GM21529 (cell line): ENCODE data around the gene GOLIM4.

Experiments
- ATAC-seq: cut with Tn5 transposase; IDR thresholded peaks from one replicate; pipeline ENCODE4 v1.9.1; 2021; ENCODE audit not compliant: unreplicated experiment

The GOLIM4 gene

GRCh38 chr3:168100777-168101492 is 5.2 kb upstream of the GOLIM4 start:
- no peak for ATAC-seq

DNA sequence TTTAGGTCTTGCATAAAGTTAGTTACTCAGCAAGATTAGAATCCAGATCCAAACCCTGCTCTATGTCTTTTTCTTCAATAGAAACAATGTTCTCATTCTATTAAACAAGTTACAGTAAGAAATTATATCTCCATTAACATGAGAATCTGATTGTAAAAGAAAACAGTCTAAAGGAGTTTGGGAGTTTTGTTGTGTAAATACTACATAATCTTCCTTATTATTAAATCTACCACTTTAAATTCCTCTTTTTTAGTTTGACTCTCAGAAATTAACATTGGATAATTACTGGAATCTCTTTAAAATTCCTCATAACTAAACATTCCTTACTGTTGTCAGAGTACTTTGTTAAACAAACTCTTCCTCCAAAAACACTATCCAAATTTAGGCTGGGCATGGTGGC is 1.7 kb upstream of the GOLIM4 start:
- no peak for ATAC-seq

GRCh38 chr3:168096210-168096652 is 507 bp upstream of the GOLIM4 start:
- ATAC-seq: peak; percentile 4

GRCh38 chr3:168094877-168095610 is 680 bp downstream of the GOLIM4 start:
- ATAC-seq: peak; percentile 45

DNA sequence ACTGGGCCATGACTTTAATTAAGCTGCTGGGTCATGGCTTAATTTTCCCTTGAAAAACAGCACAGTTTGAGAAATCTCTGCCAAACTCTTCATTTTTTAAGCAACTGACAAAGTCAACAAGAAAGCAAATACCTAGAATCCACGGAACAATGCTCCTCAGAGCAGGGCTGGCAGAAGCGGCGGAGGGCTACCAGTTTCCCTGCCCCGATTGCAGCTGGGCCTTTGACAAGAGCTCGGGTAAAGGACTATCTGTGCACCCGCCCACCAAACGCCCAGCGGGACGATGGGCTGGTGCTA is 1.2 kb downstream of the GOLIM4 start:
- no peak for ATAC-seq

GRCh38 chr3:168093790-168094189 is 1.9 kb downstream of the GOLIM4 start:
- no peak for ATAC-seq

GRCh38 chr3:168093229-168093628 is 2.5 kb downstream of the GOLIM4 start:
- ATAC-seq: no peak

- ATAC-seq: no peak
These were observed 3.8 kb downstream of the GOLIM4 start for GRCh38 chr3:168091941-168092340.

- ATAC-seq: no peak
These were observed 4.3 kb downstream of the GOLIM4 start for GRCh38 chr3:168091302-168091858.

GRCh38 chr3:168090306-168091085 is 5.2 kb downstream of the GOLIM4 start:
- no peak for ATAC-seq

GRCh38 chr3:168089179-168089771 is 6.4 kb downstream of the GOLIM4 start:
- ATAC-seq: no peak

GRCh38 chr3:168088106-168088720 is 7.5 kb downstream of the GOLIM4 start:
- ATAC-seq: peak; percentile 69

DNA sequence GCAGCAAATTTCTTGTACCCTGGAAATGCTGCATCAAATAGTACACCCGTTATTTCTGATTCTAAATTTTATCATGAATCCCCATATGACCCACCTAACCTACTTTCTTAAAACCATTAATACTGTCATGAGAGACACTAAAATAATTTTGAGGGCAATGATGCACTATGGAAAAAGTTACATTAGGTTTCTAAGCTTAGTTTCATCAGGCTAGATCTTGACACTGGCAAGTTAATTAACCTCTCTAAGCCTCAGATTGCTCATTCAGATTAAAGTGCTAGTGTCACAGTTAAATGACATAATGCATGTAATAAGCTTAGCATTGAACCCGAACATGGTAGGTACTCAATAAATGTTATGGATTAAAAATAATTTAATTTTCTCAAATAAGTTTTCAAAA is 8.2 kb downstream of the GOLIM4 start:
- ATAC-seq: no peak

DNA sequence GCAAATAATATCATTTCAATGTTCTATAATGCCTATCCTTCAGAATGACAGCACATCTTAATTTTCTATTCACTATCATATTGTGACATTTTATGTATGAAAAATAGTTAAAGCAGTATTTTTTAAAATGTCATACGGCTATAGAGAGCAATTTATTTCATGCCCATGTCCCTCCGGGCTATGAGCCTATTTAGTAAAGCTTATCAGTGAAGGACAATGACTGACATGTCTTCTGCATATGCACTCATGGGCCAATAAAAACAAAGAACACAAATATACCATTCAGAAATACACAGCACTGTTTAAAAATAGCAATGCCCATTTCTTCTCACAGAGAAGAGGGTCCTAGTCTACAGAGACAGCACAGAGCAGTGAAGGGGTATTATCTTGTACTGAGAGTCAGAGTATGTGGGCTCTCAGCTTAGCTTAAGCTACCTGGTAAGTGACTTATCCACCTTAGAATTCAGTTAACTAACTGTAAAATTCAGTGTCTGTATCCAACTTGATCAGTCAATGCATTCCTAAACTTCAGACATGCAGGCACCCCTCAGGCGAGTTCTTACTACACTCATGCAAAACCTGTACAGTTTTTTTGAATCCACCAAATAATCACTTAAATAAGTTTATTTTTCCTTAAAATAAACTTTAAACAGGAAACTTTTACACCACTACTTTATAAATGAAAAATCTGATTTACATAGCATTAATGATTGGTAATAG is 9.0 kb downstream of the GOLIM4 start:
- ATAC-seq: no peak

- ATAC-seq: peak; percentile 66
These were observed 10.1 kb downstream of the GOLIM4 start for GRCh38 chr3:168085491-168086119.

- no peak for ATAC-seq
These were observed 11.8 kb downstream of the GOLIM4 start for GRCh38 chr3:168083906-168084305.

DNA sequence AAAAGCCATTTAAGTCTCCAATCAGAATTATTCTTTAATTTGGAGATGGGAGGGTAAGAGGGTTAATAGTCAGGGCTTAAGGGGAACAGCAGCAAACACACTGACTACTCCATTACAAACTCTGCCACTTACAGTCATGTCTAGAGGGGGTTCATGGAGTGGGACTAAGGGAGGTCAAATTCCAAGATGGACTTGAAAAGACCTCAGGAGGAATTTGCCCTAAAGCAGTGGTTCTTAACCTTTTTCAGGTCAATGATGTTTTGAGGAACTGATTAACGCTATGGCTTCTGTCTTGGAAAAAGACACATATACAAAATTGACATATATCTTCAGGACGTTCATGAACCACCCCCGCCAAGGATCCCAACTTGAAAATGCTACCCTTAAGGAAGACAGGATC is 13.9 kb downstream of the GOLIM4 start:
- ATAC-seq: no peak

DNA sequence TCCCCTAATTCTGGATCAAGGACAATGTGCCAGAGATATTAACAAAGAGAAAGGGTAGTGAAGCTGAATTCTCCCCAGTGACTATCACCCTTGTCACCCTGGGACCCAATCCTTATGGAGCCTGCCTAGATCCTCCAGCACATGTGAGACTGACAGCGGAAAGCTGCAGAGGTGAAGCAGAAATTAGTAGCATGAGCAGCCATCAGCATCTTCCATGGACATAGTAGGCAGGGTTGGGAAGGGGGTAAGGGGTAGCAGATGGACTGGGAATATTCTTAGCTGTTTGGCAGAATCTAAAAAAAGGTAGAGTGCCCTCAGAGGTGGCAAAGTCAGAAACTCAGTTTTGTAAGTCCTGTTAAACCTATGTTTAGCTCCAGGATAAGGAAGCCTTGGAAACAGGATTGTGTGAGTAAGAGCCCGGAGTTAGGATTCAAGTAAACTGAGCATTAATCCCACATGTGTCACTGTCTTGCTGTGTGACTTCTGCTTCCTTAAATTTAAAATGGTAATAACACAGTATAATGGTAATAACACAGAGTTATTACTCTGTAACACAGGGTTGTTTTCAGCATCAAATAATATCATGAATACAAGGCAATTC is 14.5 kb downstream of the GOLIM4 start:
- ATAC-seq: no peak

GRCh38 chr3:168080499-168081170 is 15.1 kb downstream of the GOLIM4 start:
- ATAC-seq: no peak
